ENCODE results near the gene CYP46A1.

The CYP46A1 gene

GRCh38 chr14:99707921-99708320, 23.8 kb downstream of the CYP46A1 start:
- no peak for DNase-seq (ENCODE audit: low spot score)
- in situ Hi-C loops (cut with MboI; ENCODE audit: low pct_unique_long_range_greater_than_20kb, low sequenced_read_pairs, unreplicated experiment): loop anchor here (25.0 kb wide), 1 partner anchor 179 kb away; no protein-coding TSS in a partner anchor
- no peak for TF ChIP-seq CTCF (IDR thresholded peaks at IDR 0.05; ENCODE audit: extremely low read depth, insufficient read depth, missing control alignments)

DNA sequence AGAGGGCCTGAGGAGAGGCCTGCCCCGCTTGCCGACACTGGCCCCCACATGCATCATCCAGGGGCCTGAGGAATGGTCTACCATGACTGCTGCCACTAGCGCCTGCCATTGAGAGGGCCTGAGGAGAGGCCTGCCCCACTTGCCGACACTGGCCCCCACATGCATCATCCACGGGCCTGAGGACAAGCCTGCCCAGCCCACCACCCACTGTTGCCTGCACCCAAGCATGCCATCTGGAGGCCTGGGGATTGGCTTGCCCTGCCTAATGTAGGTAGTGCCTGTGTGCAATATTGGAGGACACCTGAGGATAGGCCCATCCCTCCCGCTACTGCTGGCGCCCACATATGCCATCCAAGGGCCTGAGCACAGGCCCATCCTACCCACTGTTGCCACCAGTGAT, 24.4 kb downstream of the CYP46A1 start:
- in situ Hi-C loops (cut with MboI; ENCODE audit: low pct_unique_long_range_greater_than_20kb, low sequenced_read_pairs, unreplicated experiment): loop anchor here (25.0 kb wide), 1 partner anchor 179 kb away; no protein-coding TSS in a partner anchor
- no peak for TF ChIP-seq CTCF (IDR thresholded peaks at IDR 0.05; ENCODE audit: extremely low read depth, insufficient read depth, missing control alignments)
- no peak for DNase-seq (ENCODE audit: low spot score)

- TF ChIP-seq CTCF (IDR thresholded peaks at IDR 0.05; ENCODE audit: extremely low read depth, insufficient read depth, missing control alignments): no peak
- in situ Hi-C loops (cut with MboI; ENCODE audit: low pct_unique_long_range_greater_than_20kb, low sequenced_read_pairs, unreplicated experiment): loop anchor here (25.0 kb wide), 1 partner anchor 173 kb away; no protein-coding TSS in a partner anchor
- no peak for DNase-seq (ENCODE audit: low spot score)
Observed at GRCh38 chr14:99713972-99714371, 29.9 kb downstream of the CYP46A1 start.

DNA sequence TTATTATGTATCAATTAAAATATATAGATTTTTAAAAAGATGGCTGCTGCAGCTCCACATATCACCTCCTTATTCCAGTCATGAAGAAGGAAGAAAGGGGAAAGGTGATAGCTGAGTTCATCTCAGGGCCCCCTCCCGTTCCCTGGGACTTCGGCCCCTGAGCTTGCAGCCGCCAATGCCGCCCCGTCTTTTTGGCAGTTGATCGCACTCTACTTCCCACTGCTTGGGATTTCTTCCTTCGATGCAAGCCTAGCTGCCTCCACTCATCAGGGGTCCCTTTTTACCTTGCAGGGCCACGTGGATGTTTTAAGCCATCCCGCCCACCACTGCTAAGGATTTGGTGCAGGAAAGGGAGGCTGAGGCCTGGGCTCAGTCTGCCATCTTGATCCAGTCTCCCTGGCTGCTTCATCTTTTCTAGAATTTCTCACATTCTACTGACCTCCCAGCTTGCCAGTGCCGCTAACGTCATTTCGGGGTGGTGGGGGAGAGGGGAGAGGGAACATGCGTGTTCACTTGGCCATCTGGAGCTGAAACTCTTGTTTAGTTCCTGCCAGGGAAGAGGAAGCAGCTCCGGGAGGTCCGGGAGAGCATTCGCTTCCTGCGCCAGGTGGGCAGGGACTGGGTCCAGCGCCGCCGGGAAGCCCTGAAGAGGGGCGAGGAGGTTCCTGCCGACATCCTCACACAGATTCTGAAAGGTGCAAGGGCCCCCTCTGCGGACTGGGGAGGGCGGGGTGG, 31.3 kb downstream of the CYP46A1 start:
- DNase-seq (ENCODE audit: low spot score): no peak
- in situ Hi-C loops (cut with MboI; ENCODE audit: low pct_unique_long_range_greater_than_20kb, low sequenced_read_pairs, unreplicated experiment): loop anchor here (25.0 kb wide), 1 partner anchor 172 kb away; no protein-coding TSS in a partner anchor
- no peak for TF ChIP-seq CTCF (IDR thresholded peaks at IDR 0.05; ENCODE audit: extremely low read depth, insufficient read depth, missing control alignments)

DNA sequence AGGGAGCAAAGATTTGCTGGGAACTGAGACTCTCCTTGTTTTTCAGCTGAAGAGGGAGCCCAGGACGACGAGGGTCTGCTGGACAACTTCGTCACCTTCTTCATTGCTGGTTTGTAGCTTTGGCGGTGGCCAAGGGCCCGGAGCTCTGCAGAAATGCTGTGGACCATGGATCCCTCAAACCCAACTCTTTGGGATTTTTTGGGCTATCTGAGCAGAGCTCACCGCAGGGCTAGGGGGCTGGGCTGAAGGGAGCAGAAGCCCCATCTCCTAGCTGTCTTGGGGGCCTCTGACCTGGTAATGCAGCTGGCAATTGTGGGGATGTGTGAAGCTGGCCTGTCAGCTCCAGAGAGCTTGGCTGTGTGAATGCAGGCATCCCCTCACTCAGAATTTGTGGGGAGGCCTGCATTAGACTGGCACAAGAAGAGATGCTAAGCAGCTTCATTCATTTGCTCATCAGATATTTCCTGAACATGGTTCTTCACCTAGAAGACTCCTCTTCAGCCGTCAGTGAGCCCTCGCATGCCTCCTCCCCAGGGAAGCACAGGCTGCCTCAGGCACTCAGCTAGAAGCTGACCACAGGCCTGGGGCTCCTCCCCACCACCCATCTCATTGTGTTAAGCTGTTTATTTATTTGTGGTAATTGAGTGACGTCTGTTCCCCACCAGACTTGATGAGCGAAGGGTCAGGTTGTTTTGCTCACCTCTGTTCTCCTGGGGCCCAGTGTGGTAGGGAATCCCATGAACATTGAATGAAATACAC, 32.2 kb downstream of the CYP46A1 start:
- no peak for DNase-seq (ENCODE audit: low spot score)
- no peak for TF ChIP-seq CTCF (IDR thresholded peaks at IDR 0.05; ENCODE audit: extremely low read depth, insufficient read depth, missing control alignments)
- in situ Hi-C loops (cut with MboI; ENCODE audit: low pct_unique_long_range_greater_than_20kb, low sequenced_read_pairs, unreplicated experiment): loop anchor here (25.0 kb wide), 1 partner anchor 171 kb away; no protein-coding TSS in a partner anchor

- no peak for DNase-seq (ENCODE audit: low spot score)
- in situ Hi-C loops (cut with MboI; ENCODE audit: low pct_unique_long_range_greater_than_20kb, low sequenced_read_pairs, unreplicated experiment): loop anchor here (25.0 kb wide), 1 partner anchor 170 kb away; no protein-coding TSS in a partner anchor
- no peak for TF ChIP-seq CTCF (IDR thresholded peaks at IDR 0.05; ENCODE audit: extremely low read depth, insufficient read depth, missing control alignments)
Observed at GRCh38 chr14:99716850-99717681, 33.0 kb downstream of the CYP46A1 start.

Measured in GM13977 (cell line).